HG03066 (cell line): Measurements from ENCODE around the gene HBA2.
"Not testable (repeated sequence)": the region's sequence is repeated elsewhere in the genome, so short reads cannot be mapped to it uniquely, and the experiment has no call there.

Source experiments
- ATAC-seq: cut with Tn5 transposase; IDR thresholded peaks from one replicate; pipeline ENCODE4 v1.9.1; 2021; ENCODE audit warnings: low read depth; ENCODE audit not compliant: unreplicated experiment

HBA2 gene

DNA sequence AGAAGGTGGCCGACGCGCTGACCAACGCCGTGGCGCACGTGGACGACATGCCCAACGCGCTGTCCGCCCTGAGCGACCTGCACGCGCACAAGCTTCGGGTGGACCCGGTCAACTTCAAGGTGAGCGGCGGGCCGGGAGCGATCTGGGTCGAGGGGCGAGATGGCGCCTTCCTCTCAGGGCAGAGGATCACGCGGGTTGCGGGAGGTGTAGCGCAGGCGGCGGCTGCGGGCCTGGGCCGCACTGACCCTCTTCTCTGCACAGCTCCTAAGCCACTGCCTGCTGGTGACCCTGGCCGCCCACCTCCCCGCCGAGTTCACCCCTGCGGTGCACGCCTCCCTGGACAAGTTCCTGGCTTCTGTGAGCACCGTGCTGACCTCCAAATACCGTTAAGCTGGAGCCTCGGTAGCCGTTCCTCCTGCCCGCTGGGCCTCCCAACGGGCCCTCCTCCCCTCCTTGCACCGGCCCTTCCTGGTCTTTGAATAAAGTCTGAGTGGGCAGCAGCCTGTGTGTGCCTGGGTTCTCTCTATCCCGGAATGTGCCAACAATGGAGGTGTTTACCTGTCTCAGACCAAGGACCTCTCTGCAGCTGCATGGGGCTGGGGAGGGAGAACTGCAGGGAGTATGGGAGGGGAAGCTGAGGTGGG, 657 bp downstream of the HBA2 start:
- ATAC-seq, result not testable (repeated sequence)

GRCh38 chr16:173928-174769, 1.5 kb downstream of the HBA2 start:
- ATAC-seq, result not testable (repeated sequence)

DNA sequence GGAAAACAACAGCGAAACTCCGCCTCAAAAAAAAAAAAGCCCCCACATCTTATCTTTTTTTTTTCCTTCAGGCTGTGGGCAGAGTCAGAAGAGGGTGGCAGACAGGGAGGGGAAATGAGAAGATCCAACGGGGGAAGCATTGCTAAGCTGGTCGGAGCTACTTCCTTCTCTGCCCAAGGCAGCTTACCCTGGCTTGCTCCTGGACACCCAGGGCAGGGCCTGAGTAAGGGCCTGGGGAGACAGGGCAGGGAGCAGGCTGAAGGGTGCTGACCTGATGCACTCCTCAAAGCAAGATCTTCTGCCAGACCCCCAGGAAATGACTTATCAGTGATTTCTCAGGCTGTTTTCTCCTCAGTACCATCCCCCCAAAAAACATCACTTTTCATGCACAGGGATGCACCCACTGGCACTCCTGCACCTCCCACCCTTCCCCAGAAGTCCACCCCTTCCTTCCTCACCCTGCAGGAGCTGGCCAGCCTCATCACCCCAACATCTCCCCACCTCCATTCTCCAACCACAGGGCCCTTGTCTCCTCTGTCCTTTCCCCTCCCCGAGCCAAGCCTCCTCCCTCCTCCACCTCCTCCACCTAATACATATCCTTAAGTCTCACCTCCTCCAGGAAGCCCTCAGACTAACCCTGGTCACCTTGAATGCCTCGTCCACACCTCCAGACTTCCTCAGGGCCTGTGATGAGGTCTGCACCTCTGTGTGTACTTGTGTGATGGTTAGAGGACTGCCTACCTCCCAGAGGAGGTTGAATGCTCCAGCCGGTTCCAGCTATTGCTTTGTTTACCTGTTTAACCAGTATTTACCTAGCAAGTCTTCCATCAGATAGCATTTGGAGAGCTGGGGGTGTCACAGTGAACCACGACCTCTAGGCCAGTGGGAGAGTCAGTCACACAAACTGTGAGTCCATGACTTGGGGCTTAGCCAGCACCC, 2.6 kb downstream of the HBA2 start:
- no peak for ATAC-seq

DNA sequence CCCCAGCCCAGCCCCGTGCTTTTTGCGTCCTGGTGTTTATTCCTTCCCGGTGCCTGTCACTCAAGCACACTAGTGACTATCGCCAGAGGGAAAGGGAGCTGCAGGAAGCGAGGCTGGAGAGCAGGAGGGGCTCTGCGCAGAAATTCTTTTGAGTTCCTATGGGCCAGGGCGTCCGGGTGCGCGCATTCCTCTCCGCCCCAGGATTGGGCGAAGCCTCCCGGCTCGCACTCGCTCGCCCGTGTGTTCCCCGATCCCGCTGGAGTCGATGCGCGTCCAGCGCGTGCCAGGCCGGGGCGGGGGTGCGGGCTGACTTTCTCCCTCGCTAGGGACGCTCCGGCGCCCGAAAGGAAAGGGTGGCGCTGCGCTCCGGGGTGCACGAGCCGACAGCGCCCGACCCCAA, 3.3 kb downstream of the HBA2 start:
- ATAC-seq, result not testable (repeated sequence)

DNA sequence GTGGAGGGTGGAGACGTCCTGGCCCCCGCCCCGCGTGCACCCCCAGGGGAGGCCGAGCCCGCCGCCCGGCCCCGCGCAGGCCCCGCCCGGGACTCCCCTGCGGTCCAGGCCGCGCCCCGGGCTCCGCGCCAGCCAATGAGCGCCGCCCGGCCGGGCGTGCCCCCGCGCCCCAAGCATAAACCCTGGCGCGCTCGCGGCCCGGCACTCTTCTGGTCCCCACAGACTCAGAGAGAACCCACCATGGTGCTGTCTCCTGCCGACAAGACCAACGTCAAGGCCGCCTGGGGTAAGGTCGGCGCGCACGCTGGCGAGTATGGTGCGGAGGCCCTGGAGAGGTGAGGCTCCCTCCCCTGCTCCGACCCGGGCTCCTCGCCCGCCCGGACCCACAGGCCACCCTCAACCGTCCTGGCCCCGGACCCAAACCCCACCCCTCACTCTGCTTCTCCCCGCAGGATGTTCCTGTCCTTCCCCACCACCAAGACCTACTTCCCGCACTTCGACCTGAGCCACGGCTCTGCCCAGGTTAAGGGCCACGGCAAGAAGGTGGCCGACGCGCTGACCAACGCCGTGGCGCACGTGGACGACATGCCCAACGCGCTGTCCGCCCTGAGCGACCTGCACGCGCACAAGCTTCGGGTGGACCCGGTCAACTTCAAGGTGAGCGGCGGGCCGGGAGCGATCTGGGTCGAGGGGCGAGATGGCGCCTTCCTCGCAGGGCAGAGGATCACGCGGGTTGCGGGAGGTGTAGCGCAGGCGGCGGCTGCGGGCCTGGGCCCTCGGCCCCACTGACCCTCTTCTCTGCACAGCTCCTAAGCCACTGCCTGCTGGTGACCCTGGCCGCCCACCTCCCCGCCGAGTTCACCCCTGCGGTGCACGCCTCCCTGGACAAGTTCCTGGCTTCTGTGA, 4.1 kb downstream of the HBA2 start, which contains the start of gene HBA1:
Gene HBA1, plus strand, starts transcription at position 204 of the 906 bp plus-strand sequence. Its CDS starts 37 bp downstream, at position 241.
- not testable (repeated sequence) for ATAC-seq

DNA sequence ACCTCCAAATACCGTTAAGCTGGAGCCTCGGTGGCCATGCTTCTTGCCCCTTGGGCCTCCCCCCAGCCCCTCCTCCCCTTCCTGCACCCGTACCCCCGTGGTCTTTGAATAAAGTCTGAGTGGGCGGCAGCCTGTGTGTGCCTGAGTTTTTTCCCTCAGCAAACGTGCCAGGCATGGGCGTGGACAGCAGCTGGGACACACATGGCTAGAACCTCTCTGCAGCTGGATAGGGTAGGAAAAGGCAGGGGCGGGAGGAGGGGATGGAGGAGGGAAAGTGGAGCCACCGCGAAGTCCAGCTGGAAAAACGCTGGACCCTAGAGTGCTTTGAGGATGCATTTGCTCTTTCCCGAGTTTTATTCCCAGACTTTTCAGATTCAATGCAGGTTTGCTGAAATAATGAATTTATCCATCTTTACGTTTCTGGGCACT, 4.7 kb downstream of the HBA2 start:
- no peak for ATAC-seq

- no peak for ATAC-seq
Observed at GRCh38 chr16:177981-178667, 5.4 kb downstream of the HBA2 start.

GRCh38 chr16:178668-179015, 6.0 kb downstream of the HBA2 start:
- ATAC-seq, result no peak

DNA sequence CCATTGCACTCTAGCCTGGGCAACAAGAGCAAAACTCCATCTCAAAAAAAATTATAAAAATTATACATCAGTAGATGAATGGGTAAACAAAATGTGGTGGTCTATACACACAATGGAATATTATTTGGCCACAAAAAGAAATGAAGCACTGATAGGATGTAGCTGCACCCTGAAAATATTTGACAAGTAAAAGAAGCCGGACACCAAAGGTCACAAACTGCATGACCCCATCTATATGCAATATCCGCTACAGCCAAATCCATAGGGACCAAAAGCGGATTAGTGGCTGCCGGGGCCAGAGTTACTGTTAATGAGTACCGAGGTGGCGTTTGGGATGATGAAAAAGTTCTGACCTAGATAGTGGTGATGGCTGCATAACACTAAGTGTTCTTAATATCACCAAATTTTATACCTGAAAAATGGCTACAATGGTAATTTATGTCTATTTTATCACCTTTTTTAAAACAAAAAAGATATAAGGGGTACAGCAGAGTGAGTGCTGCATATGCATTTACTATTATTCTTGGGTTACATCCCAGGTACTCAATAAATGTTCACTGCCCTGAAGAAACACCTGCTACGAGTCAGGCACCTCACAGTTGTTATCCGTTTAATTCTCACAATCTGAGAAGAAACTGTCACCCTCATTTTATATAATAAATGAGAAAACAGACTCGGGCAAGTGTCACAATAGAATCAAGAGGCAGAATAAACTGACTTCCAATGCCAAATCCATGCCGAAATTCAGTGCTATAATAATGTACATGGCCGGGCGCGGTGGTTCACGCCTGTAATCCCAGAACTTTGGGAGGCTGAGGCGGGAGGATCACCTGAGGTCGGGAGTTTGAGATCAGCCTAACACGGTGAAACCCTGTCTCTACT, 6.8 kb downstream of the HBA2 start:
- no peak for ATAC-seq

DNA sequence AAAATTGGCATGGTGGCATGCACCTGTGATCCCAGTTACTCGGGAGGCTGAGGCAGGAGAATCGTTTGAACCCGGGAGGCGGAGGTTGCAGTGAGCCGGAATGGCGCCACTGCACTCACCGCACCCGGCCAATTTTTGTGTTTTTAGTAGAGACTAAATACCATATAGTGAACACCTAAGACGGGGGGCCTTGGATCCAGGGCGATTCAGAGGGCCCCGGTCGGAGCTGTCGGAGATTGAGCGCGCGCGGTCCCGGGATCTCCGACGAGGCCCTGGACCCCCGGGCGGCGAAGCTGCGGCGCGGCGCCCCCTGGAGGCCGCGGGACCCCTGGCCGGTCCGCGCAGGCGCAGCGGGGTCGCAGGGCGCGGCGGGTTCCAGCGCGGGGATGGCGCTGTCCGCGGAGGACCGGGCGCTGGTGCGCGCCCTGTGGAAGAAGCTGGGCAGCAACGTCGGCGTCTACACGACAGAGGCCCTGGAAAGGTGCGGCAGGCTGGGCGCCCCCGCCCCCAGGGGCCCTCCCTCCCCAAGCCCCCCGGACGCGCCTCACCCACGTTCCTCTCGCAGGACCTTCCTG, 7.5 kb downstream of the HBA2 start, which contains the start of gene HBQ1:
Gene HBQ1, plus strand, starts transcription at position 359 of the 575 bp plus-strand sequence. Its CDS starts 28 bp downstream, at position 387.
- ATAC-seq, result no peak

DNA sequence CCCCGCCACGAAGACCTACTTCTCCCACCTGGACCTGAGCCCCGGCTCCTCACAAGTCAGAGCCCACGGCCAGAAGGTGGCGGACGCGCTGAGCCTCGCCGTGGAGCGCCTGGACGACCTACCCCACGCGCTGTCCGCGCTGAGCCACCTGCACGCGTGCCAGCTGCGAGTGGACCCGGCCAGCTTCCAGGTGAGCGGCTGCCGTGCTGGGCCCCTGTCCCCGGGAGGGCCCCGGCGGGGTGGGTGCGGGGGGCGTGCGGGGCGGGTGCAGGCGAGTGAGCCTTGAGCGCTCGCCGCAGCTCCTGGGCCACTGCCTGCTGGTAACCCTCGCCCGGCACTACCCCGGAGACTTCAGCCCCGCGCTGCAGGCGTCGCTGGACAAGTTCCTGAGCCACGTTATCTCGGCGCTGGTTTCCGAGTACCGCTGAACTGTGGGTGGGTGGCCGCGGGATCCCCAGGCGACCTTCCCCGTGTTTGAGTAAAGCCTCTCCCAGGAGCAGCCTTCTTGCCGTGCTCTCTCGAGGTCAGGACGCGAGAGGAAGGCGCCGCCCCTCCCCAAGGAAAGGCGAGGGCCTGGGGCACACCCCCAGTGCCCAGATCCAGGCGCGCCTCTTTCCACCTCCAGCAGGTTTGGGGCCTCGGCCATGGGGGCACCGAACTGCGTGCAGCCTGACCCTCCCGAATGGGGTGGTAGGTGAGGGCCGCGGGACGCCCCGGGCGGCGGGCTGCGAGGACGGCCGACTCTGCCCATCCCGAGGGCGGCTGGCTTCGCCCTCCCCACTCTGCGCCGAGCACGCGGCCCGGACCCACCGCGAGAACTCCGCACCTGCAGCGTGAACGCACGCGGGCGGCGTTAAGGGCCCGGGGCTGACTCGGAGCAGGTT, 8.2 kb downstream of the HBA2 start:
- no peak for ATAC-seq

DNA sequence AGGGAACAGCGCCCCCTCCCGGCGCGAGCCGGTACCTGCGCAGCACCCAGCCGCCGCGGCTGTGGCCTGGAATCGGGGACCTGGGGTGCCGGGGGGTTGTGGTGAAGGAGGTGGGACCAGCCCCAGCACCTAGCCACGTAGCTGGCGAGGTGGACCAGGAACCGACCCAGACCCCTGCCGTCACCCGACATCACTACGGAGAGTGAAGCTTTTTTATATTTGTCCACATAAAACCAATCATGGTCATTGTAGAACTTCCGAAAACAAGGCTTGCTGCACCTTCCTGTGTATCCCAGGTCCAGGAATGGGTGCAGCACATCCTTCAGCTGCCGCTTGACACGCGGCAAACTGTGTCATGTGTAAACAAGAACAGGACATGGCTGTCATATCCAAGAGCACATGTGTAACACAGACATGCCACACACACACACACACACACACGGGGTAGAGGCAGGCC, 8.9 kb downstream of the HBA2 start:
- no peak for ATAC-seq

- ATAC-seq, result no peak
Observed at GRCh38 chr16:183005-183404, 10.3 kb downstream of the HBA2 start.

- no peak for ATAC-seq
Observed at GRCh38 chr16:185213-185612, 12.5 kb downstream of the HBA2 start.

GRCh38 chr16:185691-186090, 13.0 kb downstream of the HBA2 start:
- no peak for ATAC-seq

DNA sequence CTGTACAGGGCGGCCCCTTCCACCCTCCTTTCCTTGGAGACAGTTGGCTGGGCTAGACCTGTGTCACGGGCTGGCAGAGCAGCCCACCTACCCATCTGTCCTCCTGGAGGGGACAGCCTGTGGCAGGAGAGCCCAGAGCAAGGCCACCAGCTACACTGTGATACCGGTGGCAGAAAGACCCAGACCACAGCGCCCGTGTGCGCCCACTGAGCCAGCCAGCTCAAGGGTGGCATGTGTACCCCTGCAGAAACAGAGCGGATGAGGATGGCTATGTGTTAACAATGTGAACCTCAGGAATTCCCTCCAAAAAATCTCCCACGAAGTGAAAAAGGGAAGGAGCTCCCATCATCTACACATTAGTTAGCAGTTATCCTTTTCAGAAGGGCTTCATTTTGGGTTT, 14.7 kb downstream of the HBA2 start:
- no peak for ATAC-seq

DNA sequence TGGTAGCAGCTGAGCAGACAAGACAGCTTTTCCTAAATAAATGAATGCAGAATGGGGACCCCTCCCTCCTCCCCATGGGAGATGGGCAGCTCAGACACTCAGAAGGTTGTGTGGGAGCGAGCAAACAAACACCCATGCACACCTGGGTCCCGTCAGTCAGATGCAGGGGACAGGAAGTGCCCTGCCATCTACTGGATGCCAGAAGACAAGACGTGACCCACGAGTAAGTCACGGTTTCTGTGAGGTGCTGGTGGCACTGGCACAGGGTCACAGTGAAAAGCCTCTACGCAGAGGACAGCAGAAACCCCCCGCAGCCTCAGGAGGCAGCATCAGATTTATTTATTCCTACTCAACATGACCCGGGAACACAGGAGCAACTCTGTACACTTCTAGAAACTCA, 16.0 kb downstream of the HBA2 start:
- no peak for ATAC-seq
